AG10803 (cell line): Measurements from ENCODE around the gene LRIG3.
"Not testable (repeated sequence)": the region's sequence is repeated elsewhere in the genome, so short reads cannot be mapped to it uniquely, and the experiment has no call there.

Experiments used
- DNase-seq: peaks from one replicate; pipeline ENCODE4 v3.0.0; 2010; ENCODE audit warnings: low read depth
- H3K4me3 ChIP-seq: 2 replicates; pipeline ENCODE4 v1.5.1; 2011; ENCODE audit warnings: mild to moderate bottlenecking, low read length, control low read depth
- TF ChIP-seq, protein P1 (sequence below): conservative IDR thresholded peaks from 2 replicates; pipeline ENCODE4 v1.5.1; 2011; ENCODE audit warnings: mild to moderate bottlenecking, low read length, control low read depth, inconsistent platforms

LRIG3 gene

GRCh38 chr12:58858030-58858429 is 62.3 kb downstream of the LRIG3 start:
- TF ChIP-seq, protein P1, sequence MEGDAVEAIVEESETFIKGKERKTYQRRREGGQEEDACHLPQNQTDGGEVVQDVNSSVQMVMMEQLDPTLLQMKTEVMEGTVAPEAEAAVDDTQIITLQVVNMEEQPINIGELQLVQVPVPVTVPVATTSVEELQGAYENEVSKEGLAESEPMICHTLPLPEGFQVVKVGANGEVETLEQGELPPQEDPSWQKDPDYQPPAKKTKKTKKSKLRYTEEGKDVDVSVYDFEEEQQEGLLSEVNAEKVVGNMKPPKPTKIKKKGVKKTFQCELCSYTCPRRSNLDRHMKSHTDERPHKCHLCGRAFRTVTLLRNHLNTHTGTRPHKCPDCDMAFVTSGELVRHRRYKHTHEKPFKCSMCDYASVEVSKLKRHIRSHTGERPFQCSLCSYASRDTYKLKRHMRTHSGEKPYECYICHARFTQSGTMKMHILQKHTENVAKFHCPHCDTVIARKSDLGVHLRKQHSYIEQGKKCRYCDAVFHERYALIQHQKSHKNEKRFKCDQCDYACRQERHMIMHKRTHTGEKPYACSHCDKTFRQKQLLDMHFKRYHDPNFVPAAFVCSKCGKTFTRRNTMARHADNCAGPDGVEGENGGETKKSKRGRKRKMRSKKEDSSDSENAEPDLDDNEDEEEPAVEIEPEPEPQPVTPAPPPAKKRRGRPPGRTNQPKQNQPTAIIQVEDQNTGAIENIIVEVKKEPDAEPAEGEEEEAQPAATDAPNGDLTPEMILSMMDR = no peak
- no peak for DNase-seq
- H3K4me3 ChIP-seq = no peak overlapping the region

DNA sequence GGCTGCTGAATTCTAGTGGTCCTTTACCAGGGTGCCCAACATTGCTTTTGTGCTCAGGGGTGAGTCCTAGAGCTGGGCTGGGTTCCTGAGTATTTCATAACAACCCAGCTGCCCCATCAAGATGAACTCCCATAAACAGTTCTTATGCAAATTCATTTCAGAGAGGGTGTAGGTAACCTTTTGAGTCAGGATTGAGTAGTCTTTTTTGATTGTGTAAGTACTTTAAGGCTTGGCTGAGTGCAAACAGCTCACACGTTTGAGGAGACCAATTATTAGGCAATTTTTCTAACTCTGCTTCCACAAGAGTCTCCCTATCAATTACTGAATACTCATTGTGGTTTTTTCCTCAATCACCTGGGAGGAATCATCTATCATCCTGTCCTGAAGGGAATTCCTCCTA is 63.1 kb downstream of the LRIG3 start:
- H3K4me3 ChIP-seq = not testable (repeated sequence)
- DNase-seq = peak; percentile 11

DNA sequence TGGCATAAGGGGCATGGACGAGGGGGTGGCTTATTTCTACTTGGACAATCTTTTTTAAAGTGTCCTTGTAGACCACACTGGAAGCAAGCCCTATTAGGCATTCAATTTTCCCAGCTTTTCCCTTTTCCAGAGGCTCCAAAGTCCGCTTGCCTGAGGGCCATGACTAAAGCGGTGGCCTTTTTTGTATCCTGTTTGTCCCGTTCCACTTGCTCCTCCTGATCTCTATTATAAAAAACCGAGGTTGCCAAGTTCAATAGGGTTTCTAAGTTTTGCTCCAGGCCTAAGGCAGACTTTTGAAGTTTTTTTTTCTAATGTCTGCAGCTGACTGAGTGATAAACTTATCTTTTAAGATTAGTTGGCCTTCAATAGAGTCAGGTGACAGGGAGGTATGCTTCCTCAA is 64.7 kb downstream of the LRIG3 start:
- H3K4me3 ChIP-seq, DNase-seq: not testable (repeated sequence)

DNA sequence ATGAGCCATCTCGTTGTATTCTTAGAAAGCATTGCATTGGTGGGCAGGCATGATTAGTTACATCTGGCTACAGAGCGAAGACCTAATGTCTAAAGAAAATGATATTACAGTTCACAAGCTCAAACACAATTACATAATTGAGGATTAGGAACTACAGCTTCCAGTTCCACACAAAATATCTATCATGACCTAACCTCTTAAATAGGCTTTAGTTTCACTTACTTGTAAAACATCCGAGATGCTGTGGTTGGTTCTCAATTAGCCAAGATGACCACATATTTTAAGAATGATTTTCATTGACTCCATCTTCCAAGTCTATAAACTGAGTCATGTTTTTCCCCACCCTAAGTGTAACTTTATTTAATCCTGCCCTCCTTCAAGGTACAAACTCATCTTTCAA is 69.5 kb downstream of the LRIG3 start:
- DNase-seq = peak; percentile 58
- H3K4me3 ChIP-seq = no peak overlapping the region
- TF ChIP-seq, protein P1 = no peak

DNA sequence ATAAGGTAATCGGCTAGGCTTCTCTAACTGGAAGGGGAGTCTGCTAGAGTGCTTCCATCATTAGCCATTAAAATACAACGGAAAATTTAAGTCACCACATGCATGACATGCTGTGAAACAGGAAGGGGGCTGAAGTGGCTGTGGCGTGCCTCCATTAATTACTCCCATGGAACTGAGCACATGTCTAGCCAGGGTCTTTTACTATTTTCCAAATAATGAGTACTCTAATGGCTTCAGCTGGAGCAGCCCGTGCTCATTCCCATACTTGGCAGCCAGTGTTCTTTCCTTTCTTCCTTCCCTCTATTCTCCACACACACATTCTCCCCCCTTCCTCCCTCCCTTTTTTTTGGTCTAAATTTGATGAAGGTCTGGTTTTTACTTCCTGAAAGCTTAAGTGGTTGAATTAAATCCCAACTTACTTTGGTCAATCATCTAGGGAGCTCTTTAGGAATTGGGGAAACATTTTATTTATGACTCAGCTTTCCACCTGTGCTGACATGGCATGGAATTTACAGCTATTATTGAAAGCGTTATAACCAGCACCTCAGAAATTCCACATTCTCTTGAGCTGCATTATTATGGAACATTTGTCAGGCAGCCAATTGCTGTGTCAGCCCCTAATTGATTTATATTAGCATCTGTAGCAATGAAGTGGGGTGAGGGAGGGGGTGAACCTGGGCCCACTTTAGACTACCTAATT is 72.3 kb downstream of the LRIG3 start:
- H3K4me3 ChIP-seq = no peak overlapping the region
- DNase-seq = no peak
- TF ChIP-seq, protein P1 = no peak

DNA sequence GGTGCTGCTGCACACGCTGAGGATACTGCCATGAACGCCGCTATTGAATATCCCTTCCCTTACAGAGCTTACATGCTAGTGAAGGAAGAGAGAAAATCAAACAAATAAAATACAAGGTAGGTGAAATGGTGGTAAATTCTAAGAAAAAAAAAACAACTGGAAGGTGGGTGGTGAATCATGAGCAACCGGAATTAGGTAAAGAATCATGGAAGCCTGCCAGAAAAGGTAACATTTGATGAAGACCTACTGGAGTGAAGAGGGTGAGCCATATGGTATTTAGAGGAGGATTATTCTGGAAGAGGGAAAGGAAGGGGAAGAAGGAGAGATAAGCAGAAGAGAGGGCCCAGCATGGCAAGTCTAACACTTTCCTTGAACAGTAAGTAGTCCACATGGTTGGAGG is 76.1 kb downstream of the LRIG3 start:
- no peak for DNase-seq
- no peak overlapping the region for H3K4me3 ChIP-seq
- TF ChIP-seq, protein P1 = no peak

GRCh38 chr12:58841058-58841798 is 79.1 kb downstream of the LRIG3 start:
- TF ChIP-seq, protein P1 = no peak
- DNase-seq = no peak
- H3K4me3 ChIP-seq = no peak overlapping the region

DNA sequence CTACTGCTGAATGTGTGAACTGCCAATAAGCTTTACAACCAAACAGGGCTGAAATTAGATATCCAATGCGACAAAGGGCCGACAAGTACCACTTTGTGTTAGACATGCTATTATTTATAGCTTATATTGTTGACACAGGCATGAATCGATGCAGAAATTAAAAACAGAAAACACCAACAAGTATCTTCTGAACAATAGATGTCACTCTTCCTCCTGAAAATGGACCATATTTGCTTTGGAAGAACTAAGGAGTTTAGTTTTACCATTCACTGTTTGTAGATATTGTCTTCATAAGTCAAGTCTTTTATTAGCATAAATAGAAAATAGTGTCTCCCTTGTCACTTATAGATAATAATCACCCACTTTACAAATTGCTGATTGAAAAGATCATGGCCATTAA is 86.5 kb downstream of the LRIG3 start:
- DNase-seq = no peak
- TF ChIP-seq, protein P1 = peak; percentile 18; the same call in 1 of the 2 replicates
- H3K4me3 ChIP-seq = no peak overlapping the region
